ENCODE results near the gene FOSL2.

Gene FOSL2

DNA sequence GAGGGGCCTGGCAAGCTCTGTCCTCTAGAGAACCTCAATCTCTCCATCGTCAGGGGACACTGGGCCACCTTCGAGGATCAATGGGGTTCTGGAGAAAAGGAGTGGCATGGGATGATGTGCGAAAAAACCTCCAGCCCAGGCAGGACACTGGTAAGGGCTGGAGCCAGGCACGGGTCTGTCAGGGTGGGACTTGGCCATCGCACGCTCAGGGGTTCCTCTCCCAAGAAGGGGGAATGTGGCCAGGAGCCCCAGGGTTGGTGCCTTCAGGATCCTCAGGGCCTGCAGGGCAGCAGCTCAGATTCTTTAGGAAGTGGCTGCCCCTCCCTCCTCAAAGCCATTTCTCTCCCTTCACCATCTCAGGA is 56.4 kb downstream of the FOSL2 start:
- no peak overlapping the region for H3K27ac ChIP-seq

DNA sequence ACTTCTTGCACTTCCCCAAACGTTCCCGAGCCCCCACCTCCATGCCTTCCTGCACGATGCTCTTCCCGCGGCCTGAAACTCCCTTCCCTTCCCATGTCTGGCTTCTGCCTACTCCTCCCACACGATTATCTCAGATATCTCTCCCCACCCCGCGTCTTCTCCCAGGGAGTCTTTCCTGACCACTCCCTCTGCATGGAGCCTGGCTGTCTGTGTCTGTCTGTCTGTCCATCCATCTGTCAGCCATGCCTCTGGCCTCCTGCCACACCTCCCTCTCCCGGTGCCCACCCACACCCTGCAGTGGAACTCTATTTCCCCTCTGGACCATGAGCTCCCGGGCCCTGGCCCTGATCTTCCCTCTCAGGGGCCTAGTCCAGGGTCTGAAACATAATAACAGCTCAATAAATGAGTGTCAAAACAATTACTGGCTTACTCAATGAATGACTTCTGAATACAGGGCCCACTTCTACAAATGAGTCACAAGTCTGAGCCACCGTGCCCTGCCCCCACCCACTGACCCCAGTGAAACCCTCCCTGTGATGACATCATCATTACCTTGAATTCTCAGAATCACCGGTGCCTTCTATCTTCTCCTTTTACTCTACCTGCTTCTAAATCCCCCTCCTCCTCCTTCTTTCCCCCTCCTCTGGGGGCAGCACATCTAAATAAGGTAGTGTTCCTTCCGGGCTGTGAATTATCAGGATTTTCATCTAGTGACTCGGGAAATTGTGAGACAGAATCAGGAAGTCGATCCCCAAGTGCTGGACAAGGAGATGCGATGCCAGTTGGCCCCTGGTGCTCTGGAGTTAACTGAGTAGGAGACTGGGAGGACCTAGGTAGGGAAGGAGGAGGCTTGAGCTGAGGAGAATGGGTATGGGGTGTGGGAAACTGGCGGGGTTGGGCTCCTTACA is 57.1 kb downstream of the FOSL2 start:
- no peak for TF ChIP-seq ZFX (IDR thresholded peaks at IDR 0.05)
- TF ChIP-seq, protein P1, sequence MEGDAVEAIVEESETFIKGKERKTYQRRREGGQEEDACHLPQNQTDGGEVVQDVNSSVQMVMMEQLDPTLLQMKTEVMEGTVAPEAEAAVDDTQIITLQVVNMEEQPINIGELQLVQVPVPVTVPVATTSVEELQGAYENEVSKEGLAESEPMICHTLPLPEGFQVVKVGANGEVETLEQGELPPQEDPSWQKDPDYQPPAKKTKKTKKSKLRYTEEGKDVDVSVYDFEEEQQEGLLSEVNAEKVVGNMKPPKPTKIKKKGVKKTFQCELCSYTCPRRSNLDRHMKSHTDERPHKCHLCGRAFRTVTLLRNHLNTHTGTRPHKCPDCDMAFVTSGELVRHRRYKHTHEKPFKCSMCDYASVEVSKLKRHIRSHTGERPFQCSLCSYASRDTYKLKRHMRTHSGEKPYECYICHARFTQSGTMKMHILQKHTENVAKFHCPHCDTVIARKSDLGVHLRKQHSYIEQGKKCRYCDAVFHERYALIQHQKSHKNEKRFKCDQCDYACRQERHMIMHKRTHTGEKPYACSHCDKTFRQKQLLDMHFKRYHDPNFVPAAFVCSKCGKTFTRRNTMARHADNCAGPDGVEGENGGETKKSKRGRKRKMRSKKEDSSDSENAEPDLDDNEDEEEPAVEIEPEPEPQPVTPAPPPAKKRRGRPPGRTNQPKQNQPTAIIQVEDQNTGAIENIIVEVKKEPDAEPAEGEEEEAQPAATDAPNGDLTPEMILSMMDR (conservative IDR thresholded peaks at IDR 0.05): no peak
- H3K27ac ChIP-seq: no peak overlapping the region

More for the DNA sequence above, 56.4 kb downstream of the FOSL2 start:
- TF ChIP-seq ZFX (IDR thresholded peaks at IDR 0.05): no peak
- TF ChIP-seq, protein P1 (conservative IDR thresholded peaks at IDR 0.05): no peak

DNA sequence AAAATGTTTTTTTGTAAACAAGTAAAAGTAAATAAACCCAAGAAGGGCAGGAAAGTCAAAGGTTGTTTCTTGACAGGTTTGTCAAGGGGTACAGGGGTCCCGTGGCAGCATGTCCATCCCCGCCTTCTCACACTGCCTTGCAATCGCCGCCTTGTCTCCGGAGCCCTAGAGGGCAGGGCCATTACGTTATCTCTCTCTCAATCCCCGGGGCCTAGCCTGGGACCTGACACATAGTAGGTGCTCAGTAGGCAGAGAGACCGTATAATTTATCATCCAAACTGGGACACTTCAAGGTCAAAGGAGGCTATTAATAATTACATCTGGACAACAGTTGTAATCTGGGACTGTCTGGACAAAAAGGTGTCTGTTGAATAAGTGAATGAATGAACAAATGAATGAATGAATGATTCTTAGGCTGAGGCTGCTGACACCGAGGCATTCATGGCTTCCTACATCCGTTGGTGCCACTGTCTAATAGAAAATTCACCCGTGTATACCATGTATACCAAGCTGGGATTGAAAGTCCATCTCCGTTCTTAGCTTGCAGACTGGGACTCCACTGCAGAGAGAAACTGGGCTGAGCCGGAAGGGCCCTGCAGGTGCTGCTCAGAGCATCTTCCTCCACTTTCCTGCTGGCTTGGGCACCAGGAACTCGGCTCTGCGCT is 58.4 kb downstream of the FOSL2 start:
- TF ChIP-seq ZFX (IDR thresholded peaks at IDR 0.05): no peak
- TF ChIP-seq, protein P1 (conservative IDR thresholded peaks at IDR 0.05): no peak
- H3K27ac ChIP-seq: no peak overlapping the region

DNA sequence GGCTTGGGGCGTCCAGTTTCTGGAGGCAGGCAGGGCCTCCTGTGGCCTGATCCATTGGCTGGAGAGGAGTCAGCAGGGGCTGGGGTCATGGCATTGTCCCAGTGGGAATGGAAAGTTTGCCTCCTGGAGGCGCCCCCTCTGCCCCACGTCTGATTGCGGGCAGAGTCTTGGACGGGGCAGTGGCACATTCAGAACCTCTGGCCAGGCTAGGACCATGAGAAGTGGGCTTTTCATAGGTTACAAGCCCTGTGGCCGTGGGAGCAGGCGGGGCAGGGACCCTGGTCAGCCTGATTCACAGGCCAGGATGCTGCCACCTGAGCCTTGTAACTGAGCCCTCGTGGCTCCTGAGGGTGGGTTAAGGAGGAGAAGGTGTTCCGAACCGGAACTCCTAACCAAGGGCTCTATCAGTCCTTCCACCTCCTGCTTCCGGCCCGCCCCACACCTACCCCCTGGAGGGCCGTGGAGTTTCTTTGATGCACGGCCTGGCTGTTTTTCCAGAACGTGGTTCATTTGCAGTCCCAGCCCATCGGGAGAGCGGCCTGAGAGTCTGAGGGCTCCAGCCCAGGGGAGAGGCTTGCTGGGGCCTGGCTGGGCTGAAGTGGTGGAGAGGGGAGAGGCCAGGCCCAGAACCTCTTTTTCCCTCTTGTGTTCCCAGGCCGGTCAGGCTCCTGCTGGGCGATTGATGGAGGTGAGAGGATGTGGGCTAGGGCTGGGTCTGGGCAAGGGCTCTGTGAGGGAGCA is 59.3 kb downstream of the FOSL2 start:
- no peak overlapping the region for H3K27ac ChIP-seq
- TF ChIP-seq ZFX (IDR thresholded peaks at IDR 0.05): no peak
- TF ChIP-seq, protein P1 (conservative IDR thresholded peaks at IDR 0.05): no peak

DNA sequence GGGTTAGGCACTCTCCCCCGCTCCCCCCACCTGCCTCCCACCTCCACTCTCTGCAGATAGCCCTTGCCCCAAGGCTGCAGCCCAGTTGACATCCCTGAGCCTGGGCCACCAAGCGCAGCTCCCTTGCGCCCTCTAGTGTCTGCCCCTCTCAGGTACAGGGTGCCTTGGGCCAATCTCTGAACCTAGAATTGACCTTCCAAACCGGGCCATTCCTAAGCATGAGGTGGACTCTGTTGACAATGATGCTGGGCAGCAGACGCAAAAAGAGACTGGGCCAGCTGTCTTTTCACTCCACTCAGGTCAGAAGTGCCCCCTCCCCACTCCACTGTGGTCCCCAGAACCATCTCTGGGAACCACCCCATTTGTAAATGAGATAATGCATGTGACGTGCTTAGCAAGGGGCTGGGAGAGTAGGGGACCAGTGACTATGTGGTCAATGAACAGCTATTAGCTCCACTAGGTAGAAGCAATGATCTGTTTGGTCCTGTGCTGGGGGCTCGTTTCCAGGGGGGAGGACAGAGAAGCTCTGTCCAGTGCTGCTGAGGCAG is 60.0 kb downstream of the FOSL2 start:
- H3K27ac ChIP-seq: no peak overlapping the region
- TF ChIP-seq, protein P1 (conservative IDR thresholded peaks at IDR 0.05): peak; percentile 91
- TF ChIP-seq ZFX (IDR thresholded peaks at IDR 0.05): no peak

DNA sequence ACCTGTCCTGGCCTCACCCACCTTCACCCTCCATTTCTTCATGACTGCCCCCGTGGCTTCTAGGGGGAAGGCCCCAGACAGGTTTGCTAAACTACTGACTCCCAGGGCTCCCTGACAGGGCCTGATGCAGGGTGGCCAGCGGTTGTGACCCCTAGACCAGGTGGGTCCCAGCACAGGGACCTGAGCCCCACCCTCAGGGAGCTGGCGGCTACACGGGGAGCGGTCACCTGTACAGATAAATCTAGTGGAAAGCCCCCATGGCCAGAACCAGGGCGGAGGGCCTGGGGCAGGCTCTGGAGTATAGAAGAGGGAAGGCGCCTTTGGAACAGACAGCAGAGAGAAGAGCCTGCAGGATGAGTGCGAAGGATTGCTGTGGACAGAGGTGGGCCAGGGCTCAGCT is 60.7 kb downstream of the FOSL2 start:
- TF ChIP-seq, protein P1 (conservative IDR thresholded peaks at IDR 0.05): no peak
- no peak for TF ChIP-seq ZFX (IDR thresholded peaks at IDR 0.05)
- H3K27ac ChIP-seq: no peak overlapping the region

All from C4-2B (cell line).